WTC11 (cell line): ENCODE data around the gene CHRNB2. TPM values are rescaled to one million over a fixed set of nuclear protein-coding genes. Genes with fewer than 3 reads are reported as not detected.

Experiments
- ATAC-seq: fragments of 200-7000 bp; cut with Tn5 transposase; 2 replicates; pipeline ENCODE4 v1.10.0; 2021; ENCODE audit warnings: mild to moderate bottlenecking, moderate library complexity
- CTCF ChIA-PET: fragments of 300-600 bp; sonication (Branson Sonifier 250); formaldehyde crosslinking; loops from one replicate; lab custom pipeline; 2021; ENCODE audit warnings: antibody characterized with exemption; lab: Charles Lee
- POLR2A ChIA-PET: fragments of 350-600 bp; sonication (Branson Sonifier 250); formaldehyde crosslinking; loops from one replicate; lab custom pipeline; 2021; ENCODE audit warnings: antibody characterized with exemption; lab: Charles Lee
- DNase-seq: peaks from one replicate; pipeline ENCODE4 v3.0.0; 2021; ENCODE audit warnings: low spot score
- H3K27ac Mint-ChIP-seq: 2 replicates; pipeline ENCODE4 v1.8.0; 2021; ENCODE audit warnings: mixed read lengths
- H3K27me3 Mint-ChIP-seq: 2 replicates; pipeline ENCODE4 v1.8.0; 2021; ENCODE audit warnings: low read depth, mild to moderate bottlenecking, moderate library complexity, mixed read lengths
- H3K36me3 Mint-ChIP-seq: 2 replicates; pipeline ENCODE4 v1.8.0; 2021; ENCODE audit warnings: mixed read lengths
- H3K4me1 Mint-ChIP-seq: 2 replicates; pipeline ENCODE4 v1.8.0; 2022; ENCODE audit warnings: mixed read lengths
- H3K4me3 Mint-ChIP-seq: 2 replicates; pipeline ENCODE4 v1.8.0; 2021; ENCODE audit warnings: mild to moderate bottlenecking, moderate library complexity, mixed read lengths
- H3K9me3 Mint-ChIP-seq: 2 replicates; pipeline ENCODE4 v1.8.0; 2021; ENCODE audit warnings: mixed read lengths
- AR ChIP-seq: fragments of 250-450 bp; sonication (Bioruptor Pico); IDR thresholded peaks from 2 replicates; pipeline ENCODE4 v1.9.0; 2021; ENCODE audit warnings: mild to moderate bottlenecking
- ATF1 ChIP-seq: sonication (generic); formaldehyde crosslinking; IDR thresholded peaks from 2 replicates; pipeline ENCODE4 v1.8.1; 2023; ENCODE audit warnings: mild to moderate bottlenecking, moderate library complexity, missing genetic modification reagents
- ELF4 ChIP-seq: sonication (generic); formaldehyde crosslinking; IDR thresholded peaks from 2 replicates; pipeline ENCODE4 v1.8.1; 2022; ENCODE audit warnings: low read depth, mild to moderate bottlenecking, moderate library complexity, missing genetic modification reagents
- FOXK1 ChIP-seq: sonication (generic); formaldehyde crosslinking; IDR thresholded peaks from 2 replicates; pipeline ENCODE4 v1.8.0; 2022; ENCODE audit warnings: mild to moderate bottlenecking, moderate library complexity, missing genetic modification reagents
- FOXP4 ChIP-seq: sonication (generic); formaldehyde crosslinking; IDR thresholded peaks from 2 replicates; pipeline ENCODE4 v1.8.0; 2022; ENCODE audit warnings: mild to moderate bottlenecking, missing genetic modification reagents
- HMGA2 ChIP-seq: fragments of 250-450 bp; sonication (Bioruptor Pico); IDR thresholded peaks from 2 replicates; pipeline ENCODE4 v1.4.0; 2021; ENCODE audit warnings: mild to moderate bottlenecking, moderate library complexity
- MXD4 ChIP-seq: fragments of 250-450 bp; sonication (Bioruptor Pico); IDR thresholded peaks from 2 replicates; pipeline ENCODE4 v1.8.0; 2021; ENCODE audit warnings: mild to moderate bottlenecking, moderate library complexity, borderline replicate concordance
- NR3C1 ChIP-seq: sonication (generic); formaldehyde crosslinking; conservative IDR thresholded peaks from 2 replicates; pipeline ENCODE4 v1.8.1; 2023; ENCODE audit warnings: low read depth, mild to moderate bottlenecking, missing genetic modification reagents
- SP1 ChIP-seq: sonication (generic); formaldehyde crosslinking; conservative IDR thresholded peaks from 2 replicates; pipeline ENCODE4 v1.8.1; 2022; ENCODE audit warnings: missing genetic modification reagents
- ZNF263 ChIP-seq: sonication (generic); formaldehyde crosslinking; IDR thresholded peaks from 2 replicates; pipeline ENCODE4 v1.8.1; 2022; ENCODE audit warnings: low read depth, mild to moderate bottlenecking, moderate library complexity, missing genetic modification reagents
- ZNF317 ChIP-seq: sonication (generic); formaldehyde crosslinking; IDR thresholded peaks from 2 replicates; pipeline ENCODE4 v1.8.1; 2023; ENCODE audit warnings: low read depth, mild to moderate bottlenecking, moderate library complexity, missing genetic modification reagents, borderline replicate concordance
- ZNF423 ChIP-seq: fragments of 250-450 bp; sonication (Bioruptor Pico); IDR thresholded peaks from 2 replicates; pipeline ENCODE4 v2.1.2; 2022; ENCODE audit warnings: mild to moderate bottlenecking, moderate library complexity
- ZNF671 ChIP-seq: fragments of 250-450 bp; sonication (Bioruptor Pico); IDR thresholded peaks from 2 replicates; pipeline ENCODE4 v1.8.0; 2021; ENCODE audit warnings: mild to moderate bottlenecking
- total RNA-seq: library from RNA; stranded (reverse); gene quantifications from 3 replicates; pipeline ENCODE4 v1.2.3, GENCODE V29; 2021
- TF ChIP-seq, protein P1 (sequence below): sonication (generic); formaldehyde crosslinking; IDR thresholded peaks from 2 replicates; pipeline ENCODE4 v1.8.1; 2022; ENCODE audit warnings: mild to moderate bottlenecking, moderate library complexity, missing genetic modification reagents

CHRNB2 gene
- total RNA-seq, 1 experiment from 2014 or later, result 1.7 TPM

DNA sequence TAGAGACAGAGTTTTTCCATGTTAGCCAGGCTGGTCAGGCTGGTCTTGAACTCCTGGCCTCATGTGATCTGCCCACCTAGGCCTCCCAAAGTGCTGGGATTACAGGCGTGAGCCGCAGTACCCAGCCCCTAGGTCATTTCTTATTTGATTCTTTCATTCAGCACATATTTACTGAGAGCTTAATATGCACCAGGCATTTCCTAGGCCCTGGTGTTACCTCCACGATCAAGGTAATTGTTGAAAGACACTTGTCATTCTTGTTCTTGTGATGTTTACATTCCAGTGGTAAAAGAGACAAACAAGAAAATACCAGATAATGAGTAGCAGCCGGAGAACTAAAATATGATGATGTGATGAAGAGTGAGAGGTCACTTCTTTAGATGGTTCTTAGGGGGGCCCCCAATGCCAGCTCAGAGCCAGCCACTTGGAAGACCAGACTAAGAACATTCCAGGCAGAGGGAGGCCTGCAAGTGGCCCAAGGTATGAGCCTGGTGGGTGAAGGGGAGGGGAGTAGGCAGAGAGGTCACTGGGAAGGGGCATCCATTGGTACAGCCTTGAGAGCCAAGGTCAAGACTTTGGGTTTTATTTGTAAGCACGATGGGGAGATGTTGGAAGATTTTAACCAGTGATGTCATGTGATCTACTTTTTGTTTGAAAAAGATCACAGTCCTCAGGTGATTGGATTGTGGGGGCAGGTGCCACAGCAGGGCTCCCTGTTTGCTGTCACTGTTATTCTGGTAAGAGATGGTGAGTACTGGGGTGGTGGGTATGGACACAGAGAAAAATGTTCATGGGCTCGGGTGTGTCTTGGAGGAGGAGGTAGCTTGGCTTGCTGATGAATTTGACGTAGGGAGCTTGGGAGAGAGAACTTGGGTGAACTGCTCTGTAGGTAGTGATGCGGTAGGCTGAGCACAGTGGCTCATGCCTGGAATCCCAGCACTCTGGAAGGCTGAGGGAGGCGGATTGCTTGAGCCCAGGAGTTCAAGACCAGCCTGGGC lies 27.8 kb upstream of the CHRNB2 start:
- peaks cover 4% of the 10 kb centered on the region for H3K9me3 Mint-ChIP-seq
- ATAC-seq, result no peak
- no peak overlapping the region for H3K4me3 Mint-ChIP-seq
- H3K27ac Mint-ChIP-seq, result no peak overlapping the region
- H3K36me3 Mint-ChIP-seq, result no peaks in the 10 kb centered on the region
- CTCF ChIA-PET, result interaction anchor here (1.2 kb wide), 1 partner anchor 195 kb away, joined by 3 read pairs; no protein-coding TSS in a partner anchor
- H3K27me3 Mint-ChIP-seq, result no peaks in the 10 kb centered on the region; the same call in none of the 2 replicates
- peaks cover 4% of the 10 kb centered on the region for H3K4me1 Mint-ChIP-seq
- TF ChIP-seq ZNF423 (CRISPR knock-in tag) (no peak), FOXP4 (CRISPR knock-in tag) (no peak), ATF1 (no peak), FOXK1 (no peak), SP1 (CRISPR knock-in tag) (no peak), NR3C1 (CRISPR knock-in tag) (no peak), HMGA2 (no peak), ELF4 (CRISPR knock-in tag) (no peak), AR (CRISPR knock-in tag) (no peak), ZNF263 (CRISPR knock-in tag) (no peak), ZNF317 (CRISPR knock-in tag) (no peak)
- TF ChIP-seq, protein P1, sequence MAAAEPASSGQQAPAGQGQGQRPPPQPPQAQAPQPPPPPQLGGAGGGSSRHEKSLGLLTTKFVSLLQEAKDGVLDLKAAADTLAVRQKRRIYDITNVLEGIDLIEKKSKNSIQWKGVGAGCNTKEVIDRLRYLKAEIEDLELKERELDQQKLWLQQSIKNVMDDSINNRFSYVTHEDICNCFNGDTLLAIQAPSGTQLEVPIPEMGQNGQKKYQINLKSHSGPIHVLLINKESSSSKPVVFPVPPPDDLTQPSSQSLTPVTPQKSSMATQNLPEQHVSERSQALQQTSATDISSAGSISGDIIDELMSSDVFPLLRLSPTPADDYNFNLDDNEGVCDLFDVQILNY (CRISPR knock-in tag), result no peak
- DNase-seq, result no peak
- POLR2A ChIA-PET, result interaction anchor here (0.7 kb wide), 1 partner anchor 232 kb away, joined by 8 read pairs; no protein-coding TSS in a partner anchor

DNA sequence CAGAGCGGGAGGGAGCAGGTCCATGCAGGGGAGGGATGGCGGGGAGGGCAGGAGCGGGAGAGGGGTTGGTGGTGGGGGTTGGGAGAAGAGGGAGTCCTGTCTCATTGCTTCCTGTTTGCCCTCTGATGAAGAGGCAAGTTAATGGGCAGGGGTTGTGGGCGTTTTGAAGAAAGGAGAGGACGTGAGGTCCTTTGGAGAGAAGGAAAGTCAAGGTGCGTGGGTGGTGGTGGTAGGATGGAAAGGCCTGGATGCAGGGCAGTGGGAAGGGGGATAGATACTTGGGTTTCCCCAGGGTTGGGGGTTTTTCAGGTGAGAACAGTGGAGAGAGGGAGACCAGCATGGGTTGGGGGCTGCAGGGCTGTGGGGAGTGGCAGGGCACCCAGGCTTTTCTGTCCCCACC lies 26.3 kb upstream of the CHRNB2 start:
- Mint-ChIP-seq H3K27me3 (no peaks in the 10 kb centered on the region; the same call in none of the 2 replicates), H3K36me3 (no peaks in the 10 kb centered on the region), H3K27ac (no peak overlapping the region), H3K4me3 (no peak overlapping the region), H3K9me3 (no peaks in the 10 kb centered on the region), H3K4me1 (peaks cover 4% of the 10 kb centered on the region)
- ChIA-PET CTCF (interaction anchor here (0.9 to 1.8 kb wide), 2 partner anchors 60 to 61 kb away, joined by 4 to 9 read pairs; no protein-coding TSS in a partner anchor), POLR2A (no interaction called here)
- ATAC-seq (no peak; the same call in 1 of the 2 replicates), DNase-seq (no peak)
- no peak for TF ChIP-seq ZNF671 (CRISPR knock-in tag)
- TF ChIP-seq MXD4 (CRISPR knock-in tag), result no peak
